Activated effector memory CD4-positive, alpha-beta T cell treated with anti-CD3 and anti-CD28 coated beads, Interleukin-2, amount 50 U/mL, for 16 hours (primary cell): Measurements from ENCODE around the gene BCL2L1.
A peak's percentile ranks its signal among the peaks of the same experiment; 100 is the strongest.
"Not testable (repeated sequence)": the region's sequence is repeated elsewhere in the genome, so short reads cannot be mapped to it uniquely, and the experiment has no call there.

Experiments used
- DNase-seq: peaks from one replicate; pipeline ENCODE4 v3.0.0-alpha.2; 2020

The BCL2L1 gene

DNA sequence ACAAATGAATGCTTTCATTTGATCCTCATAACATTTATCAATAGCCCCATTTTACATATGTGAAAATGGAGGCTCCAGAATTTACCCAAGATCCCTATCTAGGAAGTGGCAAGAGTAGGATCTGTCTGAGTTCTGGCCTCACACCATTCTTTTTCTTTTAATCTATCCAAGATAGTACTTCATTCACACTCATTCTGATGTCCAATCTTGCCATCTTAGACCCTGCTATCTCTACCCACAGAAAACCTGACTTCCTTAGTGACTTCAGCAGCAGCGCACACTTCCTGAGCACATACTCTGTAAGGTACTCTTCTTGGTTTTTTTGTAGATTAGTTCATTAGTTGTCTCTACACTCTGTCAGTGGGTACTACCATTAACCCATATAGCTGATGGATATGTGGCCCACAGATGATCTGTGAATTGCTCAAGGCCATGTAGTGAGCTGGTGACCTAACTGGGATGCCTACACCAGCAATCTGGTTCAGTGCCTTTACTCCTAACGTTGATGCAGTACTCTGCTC, 48.7 kb downstream of the BCL2L1 start:
- DNase-seq = no peak

- no peak for DNase-seq
Observed at GRCh38 chr20:31673435-31673834, 49.2 kb downstream of the BCL2L1 start.

DNA sequence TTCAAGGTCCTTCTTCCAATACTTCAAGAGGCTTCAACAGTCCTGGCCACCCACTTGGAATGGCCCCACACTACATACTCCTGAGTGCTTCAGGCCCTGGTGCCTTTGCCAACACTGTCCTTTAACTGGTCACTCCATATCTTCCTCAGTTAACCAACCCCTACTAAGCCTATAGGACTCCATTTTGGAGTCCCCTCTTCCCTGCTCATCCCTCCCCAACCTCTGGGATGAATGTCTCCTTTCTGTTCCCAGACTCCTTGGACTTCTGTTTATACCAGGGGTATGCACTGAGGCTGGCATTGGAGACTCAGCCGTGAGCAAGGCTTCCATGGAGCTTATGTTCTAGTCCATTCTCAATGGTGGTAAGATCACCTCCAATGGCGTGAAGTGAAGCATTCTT, 51.3 kb downstream of the BCL2L1 start:
- no peak for DNase-seq

- DNase-seq = no peak
Observed at GRCh38 chr20:31670371-31671228, 52.1 kb downstream of the BCL2L1 start.

DNA sequence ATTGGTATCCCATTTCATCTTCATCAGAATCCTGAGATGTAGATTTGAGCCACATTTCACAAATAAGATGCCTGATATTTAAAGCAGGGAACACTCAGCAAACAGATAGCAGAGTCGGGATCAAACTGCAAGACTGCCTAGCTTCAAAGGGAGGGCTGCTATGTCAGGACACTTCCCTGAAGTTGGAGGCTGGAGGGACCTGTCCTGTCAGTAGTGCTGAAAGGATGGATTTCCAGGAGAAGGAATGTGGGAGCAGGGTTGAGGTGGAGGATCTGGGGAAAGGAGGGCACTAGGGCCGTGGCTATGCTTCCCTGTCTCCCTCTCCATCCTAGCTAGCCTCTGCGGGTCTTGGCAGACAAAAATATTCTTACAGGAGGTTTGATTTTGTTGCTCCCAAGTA, 52.8 kb downstream of the BCL2L1 start:
- DNase-seq = no peak

DNA sequence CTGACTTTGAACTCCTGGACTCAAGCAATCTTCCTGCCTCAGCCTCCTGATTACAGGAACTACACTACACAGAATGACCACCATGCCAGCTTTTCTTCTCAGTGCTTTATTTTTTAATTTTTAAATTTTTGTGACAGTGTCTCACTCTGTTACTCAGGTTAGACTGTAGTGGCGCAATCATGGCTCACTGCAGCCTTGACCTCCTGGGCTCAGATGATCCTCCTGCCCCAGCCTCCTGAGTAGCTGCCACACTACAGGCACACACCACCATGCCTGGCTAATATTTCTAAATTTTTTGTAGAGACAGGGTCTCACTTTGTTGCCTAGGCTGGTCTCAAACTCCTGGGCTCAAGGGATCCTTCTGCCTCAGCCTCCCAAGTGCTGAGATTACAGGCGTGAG, 53.7 kb downstream of the BCL2L1 start:
- not testable (repeated sequence) for DNase-seq

DNA sequence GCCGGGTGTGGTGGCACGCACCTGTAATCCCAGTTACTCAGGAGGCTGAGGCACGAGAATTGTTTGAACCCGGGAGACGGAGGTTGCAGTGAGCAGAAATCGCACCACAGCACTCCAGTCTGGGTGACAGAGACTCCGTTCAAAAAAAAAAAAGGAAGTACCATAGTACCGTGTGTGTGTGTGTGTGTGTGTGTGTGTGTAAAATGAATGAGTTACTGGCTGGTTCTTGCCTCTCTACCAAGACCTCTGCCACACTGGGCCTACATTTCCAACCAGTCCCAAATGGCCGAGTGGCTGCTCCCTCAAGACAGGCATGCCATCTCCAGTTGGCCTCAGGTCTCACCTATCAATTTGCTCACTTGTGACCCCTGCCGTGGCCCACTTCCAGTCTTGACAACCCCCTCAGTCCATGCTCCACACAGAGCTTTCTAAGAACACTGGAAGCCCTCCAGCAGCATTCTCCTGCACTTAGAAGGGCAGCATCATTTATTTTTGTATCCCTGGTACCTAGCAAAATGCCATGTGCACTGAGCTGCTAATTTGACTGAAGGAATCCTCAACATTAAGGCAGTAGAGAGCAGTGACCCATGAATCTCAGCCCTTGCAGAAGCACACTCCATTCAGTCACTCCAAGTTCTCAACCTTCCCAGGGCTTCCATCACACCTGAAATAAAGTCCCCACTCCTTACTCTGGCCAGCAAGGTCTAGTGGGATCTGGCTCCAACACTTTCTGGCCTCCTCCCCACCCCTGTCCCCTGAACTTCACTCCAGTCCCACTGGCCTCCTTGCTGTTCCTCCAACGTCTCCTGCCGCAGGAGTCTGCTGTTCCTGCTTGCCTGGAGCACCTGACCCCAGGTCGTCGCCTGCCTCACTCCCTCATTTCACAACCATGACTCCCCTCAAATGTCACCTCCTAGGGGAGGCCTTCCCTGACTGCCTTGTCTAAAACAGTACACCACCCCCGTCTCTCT, 55.1 kb downstream of the BCL2L1 start:
- no peak for DNase-seq

GRCh38 chr20:31666258-31667042, 56.2 kb downstream of the BCL2L1 start:
- no peak for DNase-seq

- DNase-seq = no peak
Observed at GRCh38 chr20:31665753-31666152, 56.9 kb downstream of the BCL2L1 start.

DNA sequence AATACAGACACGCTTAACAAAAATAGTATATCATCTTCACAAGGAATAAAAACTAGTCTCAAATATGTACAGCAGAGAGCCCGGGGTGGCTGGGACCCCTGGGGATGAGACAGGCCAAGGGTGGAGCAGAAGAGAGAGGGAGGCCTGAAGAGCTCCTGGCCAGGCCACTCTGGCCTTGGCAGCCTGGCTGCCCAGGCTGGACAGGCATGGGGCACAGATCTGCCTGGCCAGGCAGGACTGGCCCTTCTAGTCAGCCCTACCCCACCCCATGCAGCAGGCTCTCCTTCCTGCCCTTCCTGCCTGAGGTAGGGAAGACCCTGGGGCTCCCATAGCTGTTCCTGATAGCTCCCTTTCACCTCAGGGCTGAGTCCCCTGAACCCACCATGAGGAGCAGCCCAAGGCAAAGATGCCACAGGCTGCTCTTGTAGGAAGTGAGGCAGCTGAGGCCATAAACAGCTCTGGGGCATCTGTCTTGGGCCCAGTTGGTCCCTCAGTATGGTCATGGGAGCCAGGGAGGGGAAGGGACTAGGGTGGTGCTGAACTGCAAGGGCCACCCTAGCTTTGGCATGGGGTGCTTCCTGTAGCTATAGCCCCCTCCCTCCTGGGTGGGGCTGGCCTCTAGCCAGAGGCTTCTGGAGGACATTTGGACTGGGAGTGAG, 57.8 kb downstream of the BCL2L1 start:
- DNase-seq = no peak

DNA sequence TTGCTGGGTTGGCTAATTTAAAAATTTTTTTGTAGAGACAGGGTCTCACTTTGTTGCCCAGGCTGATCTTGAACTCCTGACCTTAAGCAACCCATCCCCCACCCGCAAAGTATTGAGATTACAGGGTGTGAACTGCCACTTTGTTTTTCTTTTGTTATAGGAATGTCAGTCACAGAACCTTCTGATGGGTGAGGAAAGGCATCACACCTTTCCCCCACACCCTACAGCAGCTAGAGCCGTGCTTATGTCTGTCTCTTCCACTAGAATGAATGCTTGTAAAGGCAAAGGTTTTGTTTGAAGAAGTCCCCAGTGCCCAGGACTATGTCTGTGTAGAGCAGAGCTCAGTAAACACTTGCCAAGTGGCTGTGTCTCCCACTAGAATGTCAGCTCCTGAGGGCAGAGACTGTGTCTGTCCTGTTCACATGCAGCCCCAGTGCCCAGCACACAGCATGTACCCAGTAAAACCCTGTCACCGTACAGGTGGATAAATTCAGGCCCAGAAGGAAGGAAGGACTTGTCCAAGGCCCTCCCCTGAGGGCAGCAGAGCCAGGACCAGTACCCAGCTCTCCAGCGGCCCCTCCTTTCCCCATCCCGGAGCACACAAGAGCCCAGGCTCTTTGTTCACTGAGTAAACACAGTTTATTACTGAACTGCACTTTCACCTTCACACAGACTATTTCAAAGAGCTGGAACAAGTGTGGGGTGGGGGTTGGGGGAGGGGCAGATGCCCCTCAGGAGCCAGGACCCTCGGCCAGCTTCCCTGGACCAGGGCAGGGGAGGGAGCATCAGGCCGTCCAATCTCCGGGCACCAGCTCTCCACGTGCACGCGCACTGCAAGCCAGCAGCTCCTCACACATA, 58.6 kb downstream of the BCL2L1 start:
- no peak for DNase-seq

- no peak for DNase-seq
Observed at GRCh38 chr20:31663524-31663837, 59.2 kb downstream of the BCL2L1 start.

DNA sequence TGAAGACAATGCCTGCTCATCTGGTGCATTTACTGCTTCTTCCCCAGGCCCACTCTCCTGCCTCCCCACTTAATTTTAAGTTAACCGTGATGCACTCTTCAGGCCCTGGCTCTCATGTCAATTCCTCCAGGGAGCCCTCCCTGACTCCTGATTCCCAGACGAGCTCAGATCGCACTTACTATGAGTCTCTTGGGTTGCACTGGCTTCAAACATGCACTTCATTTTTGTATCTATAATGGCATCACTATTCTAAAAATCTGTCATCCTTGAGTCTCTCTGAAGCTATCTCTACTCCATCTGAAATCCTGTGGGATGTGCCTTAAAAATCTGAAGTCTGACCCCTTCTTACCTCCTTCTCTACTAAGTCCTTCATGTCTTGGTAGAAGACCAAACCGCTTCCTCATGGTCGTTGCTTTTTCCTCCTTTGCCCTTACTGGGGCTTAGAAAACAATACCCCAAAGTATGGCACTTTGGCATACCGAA, 60.3 kb downstream of the BCL2L1 start:
- DNase-seq = no peak

DNA sequence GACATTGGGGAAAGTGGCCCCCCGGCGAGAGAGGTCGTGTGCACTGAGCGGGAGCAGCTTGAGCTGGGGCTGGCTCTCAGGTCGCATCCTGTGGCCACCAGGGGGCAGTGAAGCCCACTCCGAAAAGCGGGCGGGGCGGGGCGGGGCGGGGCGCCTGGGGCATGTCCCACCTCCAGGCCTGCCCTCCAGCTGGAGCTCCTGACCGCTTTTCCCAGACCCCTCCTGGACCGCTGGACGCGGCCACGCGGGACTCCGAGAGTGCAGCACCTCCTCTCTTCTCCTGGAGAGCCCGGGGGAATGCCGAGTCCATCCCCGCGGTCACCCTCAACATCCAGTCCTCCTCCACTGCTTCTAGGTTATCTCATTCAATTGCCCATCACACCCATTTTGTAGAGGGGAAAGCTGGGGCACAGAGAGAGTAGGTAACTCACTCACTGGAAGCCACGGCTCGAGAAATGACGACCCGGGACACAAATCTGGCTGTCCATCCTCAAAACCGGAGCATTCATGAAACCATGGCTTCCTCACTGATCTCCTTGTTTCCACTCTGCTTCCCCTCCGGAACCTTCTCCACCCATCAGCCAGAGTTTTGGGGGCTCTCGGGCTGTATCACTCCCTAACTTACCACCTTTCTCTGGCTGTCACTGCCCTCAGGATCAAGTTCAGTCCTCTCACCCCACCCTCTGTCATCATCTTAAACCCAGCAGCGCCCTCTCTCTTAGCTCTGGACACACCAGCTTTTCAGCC, 60.9 kb downstream of the BCL2L1 start:
- peak; percentile 93 for DNase-seq

- no peak for DNase-seq
Observed at GRCh38 chr20:31654534-31654933, 68.1 kb downstream of the BCL2L1 start.

DNA sequence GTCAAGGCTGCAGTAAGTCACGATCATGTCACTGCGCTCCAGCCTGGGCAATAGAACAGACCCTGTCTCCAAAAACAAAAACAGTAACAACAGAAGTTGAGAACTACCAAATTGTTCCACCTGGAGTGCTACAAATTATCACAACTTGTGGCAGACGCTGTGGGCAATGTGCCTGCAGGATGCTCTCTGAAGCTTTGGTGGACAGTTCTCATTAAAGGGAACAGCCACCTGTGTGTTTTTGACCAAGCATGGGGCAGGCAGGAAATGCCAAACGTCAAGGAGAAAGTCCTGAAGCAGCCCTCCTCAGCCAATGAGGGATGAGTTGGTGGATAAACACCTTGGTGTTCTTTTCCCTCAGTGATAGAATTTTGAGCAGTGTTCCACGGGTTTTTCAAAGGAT, 69.1 kb downstream of the BCL2L1 start:
- DNase-seq = no peak

DNA sequence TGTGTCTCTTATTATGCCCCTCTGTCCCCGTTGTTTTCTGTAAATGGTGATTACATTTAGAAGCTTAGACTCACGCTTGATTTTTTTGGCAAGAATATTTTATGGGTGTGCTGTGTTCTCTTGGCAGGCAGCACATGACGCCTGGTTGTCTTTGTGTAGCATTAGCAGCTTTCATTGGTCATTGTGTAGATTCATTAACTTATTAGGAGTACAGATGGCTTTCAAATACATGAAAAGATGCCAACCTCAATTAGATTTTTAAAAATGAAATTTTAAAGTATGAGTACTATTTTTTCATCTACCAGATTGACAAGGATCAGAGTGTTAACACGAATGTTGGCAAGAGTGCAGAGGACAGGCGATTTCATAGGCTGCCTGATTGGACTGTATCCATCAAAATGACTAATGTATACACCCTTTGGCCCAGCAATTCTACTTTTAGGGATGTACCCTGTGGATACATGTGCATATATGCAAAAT, 69.7 kb downstream of the BCL2L1 start:
- no peak for DNase-seq

GRCh38 chr20:31648104-31648503, 74.6 kb downstream of the BCL2L1 start:
- DNase-seq = not testable (repeated sequence)

DNA sequence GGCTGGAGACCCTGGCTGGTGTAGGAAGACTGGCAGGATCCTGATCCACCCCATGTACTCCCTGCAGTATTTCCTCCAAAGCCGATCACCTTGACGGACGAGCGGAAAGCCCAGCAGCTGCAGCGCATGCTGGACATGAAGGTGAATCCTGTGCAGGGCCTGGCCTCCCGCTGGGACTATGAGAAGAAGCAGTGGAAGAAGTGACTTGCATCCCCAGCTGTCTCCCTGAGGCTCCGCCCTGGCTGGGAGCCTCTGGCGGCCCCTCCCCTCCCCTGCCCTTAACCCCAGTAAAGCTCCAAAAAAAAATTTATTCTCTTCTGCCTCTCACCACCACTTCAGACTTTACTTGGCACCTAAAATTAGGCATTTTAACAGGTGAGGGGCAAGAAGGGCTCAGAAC, 78.0 kb downstream of the BCL2L1 start:
- DNase-seq = no peak

- DNase-seq = no peak
Observed at GRCh38 chr20:31643522-31643921, 79.1 kb downstream of the BCL2L1 start.
